ENCODE measurements around the gene GADD45A. TPM values are rescaled to one million over a fixed set of nuclear protein-coding genes. Genes with fewer than 3 reads are reported as not detected.

Gene GADD45A
- polyA plus RNA-seq, 2 of the 4 experiments (the other 2 are of a cell fraction), result 36.0 to 44.7 TPM

DNA sequence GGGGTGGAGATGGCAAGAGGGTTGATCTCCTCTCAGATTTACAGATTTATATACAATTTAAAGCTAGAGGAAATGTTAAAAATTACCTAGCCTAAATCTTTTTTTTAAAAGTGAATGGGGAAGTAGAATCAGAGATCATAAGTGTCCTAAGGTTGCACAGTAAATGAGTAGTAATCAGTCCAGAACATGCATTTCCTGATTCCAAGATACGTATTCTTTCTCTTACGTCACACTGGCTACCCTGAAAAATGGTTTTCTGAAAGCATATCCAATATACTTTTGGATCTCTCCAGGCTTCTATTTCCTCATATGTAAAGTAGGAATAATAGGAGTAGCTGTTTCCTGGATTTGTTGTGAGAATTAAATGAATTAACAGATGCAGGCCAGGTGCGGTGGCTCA is 11.7 kb downstream of the GADD45A start:
- WGBS (ENCODE audit: missing lambda C conversion rate), result 87% methylated on average over 3 of the region's 3 CpGs
- FAIRE-seq (no peak), DNase-seq (ENCODE audit: low read depth in 1 of 2, low spot score in 1 of 2) (no peak), ATAC-seq (no peak)
- no peaks in the 10 kb centered on the region for H3K9me3 ChIP-seq
- H3K4me2 ChIP-seq, result no peak overlapping the region
- ChIA-PET POLR2A (no interaction called here), CTCF (interaction anchor here (0.7 to 0.9 kb wide), 2 partner anchors 17 to 55 kb away, joined by 3 to 6 read pairs; no protein-coding TSS in a partner anchor)
- H3K4me1 ChIP-seq, result peaks cover 24% of the 10 kb centered on the region
- H3K27ac ChIP-seq, result no peak overlapping the region
- TF ChIP-seq, protein P1, sequence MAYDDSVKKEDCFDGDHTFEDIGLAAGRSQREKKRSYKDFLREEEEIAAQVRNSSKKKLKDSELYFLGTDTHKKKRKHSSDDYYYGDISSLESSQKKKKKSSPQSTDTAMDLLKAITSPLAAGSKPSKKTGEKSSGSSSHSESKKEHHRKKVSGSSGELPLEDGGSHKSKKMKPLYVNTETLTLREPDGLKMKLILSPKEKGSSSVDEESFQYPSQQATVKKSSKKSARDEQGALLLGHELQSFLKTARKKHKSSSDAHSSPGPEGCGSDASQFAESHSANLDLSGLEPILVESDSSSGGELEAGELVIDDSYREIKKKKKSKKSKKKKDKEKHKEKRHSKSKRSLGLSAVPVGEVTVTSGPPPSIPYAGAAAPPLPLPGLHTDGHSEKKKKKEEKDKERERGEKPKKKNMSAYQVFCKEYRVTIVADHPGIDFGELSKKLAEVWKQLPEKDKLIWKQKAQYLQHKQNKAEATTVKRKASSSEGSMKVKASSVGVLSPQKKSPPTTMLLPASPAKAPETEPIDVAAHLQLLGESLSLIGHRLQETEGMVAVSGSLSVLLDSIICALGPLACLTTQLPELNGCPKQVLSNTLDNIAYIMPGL (CRISPR knock-in tag; IDR thresholded peaks at IDR 0.05; ENCODE audit: borderline replicate concordance), result no peak
- no peak for TF ChIP-seq POLR2AphosphoS2 (conservative IDR thresholded peaks at IDR 0.05; ENCODE audit: low read length)
- TF ChIP-seq, protein P2, sequence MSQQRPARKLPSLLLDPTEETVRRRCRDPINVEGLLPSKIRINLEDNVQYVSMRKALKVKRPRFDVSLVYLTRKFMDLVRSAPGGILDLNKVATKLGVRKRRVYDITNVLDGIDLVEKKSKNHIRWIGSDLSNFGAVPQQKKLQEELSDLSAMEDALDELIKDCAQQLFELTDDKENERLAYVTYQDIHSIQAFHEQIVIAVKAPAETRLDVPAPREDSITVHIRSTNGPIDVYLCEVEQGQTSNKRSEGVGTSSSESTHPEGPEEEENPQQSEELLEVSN (IDR thresholded peaks at IDR 0.05; ENCODE audit: borderline replicate concordance, low read depth), result no peak
- TF ChIP-seq HOXB13 (CRISPR knock-in tag; IDR thresholded peaks at IDR 0.05; ENCODE audit: low read depth), result no peak
- no peak for TF ChIP-seq NPAS2 (CRISPR knock-in tag; IDR thresholded peaks at IDR 0.05; ENCODE audit: borderline replicate concordance)
- no peak for TF ChIP-seq GATA3 (IDR thresholded peaks at IDR 0.05; ENCODE audit: borderline replicate concordance)
- no peak for TF ChIP-seq NR3C1 (IDR thresholded peaks at IDR 0.05)
- no peak for TF ChIP-seq JUNB (IDR thresholded peaks at IDR 0.05)
- TF ChIP-seq, protein P3, sequence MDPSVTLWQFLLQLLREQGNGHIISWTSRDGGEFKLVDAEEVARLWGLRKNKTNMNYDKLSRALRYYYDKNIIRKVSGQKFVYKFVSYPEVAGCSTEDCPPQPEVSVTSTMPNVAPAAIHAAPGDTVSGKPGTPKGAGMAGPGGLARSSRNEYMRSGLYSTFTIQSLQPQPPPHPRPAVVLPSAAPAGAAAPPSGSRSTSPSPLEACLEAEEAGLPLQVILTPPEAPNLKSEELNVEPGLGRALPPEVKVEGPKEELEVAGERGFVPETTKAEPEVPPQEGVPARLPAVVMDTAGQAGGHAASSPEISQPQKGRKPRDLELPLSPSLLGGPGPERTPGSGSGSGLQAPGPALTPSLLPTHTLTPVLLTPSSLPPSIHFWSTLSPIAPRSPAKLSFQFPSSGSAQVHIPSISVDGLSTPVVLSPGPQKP (IDR thresholded peaks at IDR 0.05; ENCODE audit: low read depth, low read length), result no peak
- no peak for TF ChIP-seq RAD21 (conservative IDR thresholded peaks at IDR 0.05 in 1 of 2, IDR thresholded peaks at IDR 0.05 in 1 of 2)
- TF ChIP-seq MAZ (IDR thresholded peaks at IDR 0.05; ENCODE audit: borderline replicate concordance, low read depth, low read length), result no peak
- TF ChIP-seq ZC3H11A (IDR thresholded peaks at IDR 0.05), result no peak
- TF ChIP-seq EHMT2 (IDR thresholded peaks at IDR 0.05; ENCODE audit: low read depth), result no peak
- no peak for TF ChIP-seq KDM1A (IDR thresholded peaks at IDR 0.05; ENCODE audit: low read depth)
- TF ChIP-seq JUN (IDR thresholded peaks at IDR 0.05), result no peak
- TF ChIP-seq MYC (IDR thresholded peaks at IDR 0.05; ENCODE audit: borderline replicate concordance, low read length), result no peak
- no peak for TF ChIP-seq CHD4 (IDR thresholded peaks at IDR 0.05; ENCODE audit: borderline replicate concordance)
- TF ChIP-seq, protein P4, sequence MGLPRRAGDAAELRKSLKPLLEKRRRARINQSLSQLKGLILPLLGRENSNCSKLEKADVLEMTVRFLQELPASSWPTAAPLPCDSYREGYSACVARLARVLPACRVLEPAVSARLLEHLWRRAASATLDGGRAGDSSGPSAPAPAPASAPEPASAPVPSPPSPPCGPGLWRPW (IDR thresholded peaks at IDR 0.05), result no peak
- no peak for TF ChIP-seq CEBPB (IDR thresholded peaks at IDR 0.05)
- H3K4me3 ChIP-seq, result no peak overlapping the region

DNA sequence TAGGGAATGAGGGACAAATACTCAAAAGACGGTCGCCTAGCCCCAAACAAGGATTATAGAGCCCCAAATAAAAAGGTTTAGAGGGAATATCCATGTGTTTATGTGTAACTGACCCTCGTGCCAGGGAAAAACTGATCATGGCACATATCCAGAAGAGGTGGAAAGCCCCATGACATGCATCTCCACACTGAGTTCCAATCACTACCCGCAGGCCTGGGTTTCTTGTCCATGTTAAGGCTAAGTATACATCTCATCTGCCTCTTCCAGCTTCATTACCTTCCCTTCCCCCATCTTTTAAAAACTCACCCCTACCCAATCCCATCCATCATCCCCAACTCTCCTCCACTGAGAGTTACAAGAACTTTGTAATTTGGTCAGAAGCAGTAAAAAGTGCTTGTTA is 15.2 kb downstream of the GADD45A start:
- H3K4me1 ChIP-seq, result peaks cover 28% of the 10 kb centered on the region
- ChIA-PET CTCF (interaction anchor here (0.5 to 1.3 kb wide), 4 partner anchors 17 to 488 kb away, joined by 3 to 6 read pairs (median 4); no protein-coding TSS in a partner anchor), POLR2A (interaction anchor here (1.1 to 2.0 kb wide), 2 partner anchors 14 to 49 kb away, joined by 4 to 19 read pairs; partner anchors contain the start of gene GADD45A)
- no peaks in the 10 kb centered on the region for H3K9me3 ChIP-seq
- no peak overlapping the region for H3K4me3 ChIP-seq
- peak; percentile 54 to 56; a peak in 5 of 6 replicates for ATAC-seq
- peak overlapping the region; percentile 55 to 81 for H3K27ac ChIP-seq
- no peak for DNase-seq (ENCODE audit: low read depth in 1 of 2, low spot score in 1 of 2)
- TF ChIP-seq PHF8 (IDR thresholded peaks at IDR 0.05; ENCODE audit: borderline replicate concordance, low read depth), result no peak
- no peak for TF ChIP-seq RAD21 (conservative IDR thresholded peaks at IDR 0.05 in 1 of 2, IDR thresholded peaks at IDR 0.05 in 1 of 2)
- TF ChIP-seq JUNB (IDR thresholded peaks at IDR 0.05), result no peak
- TF ChIP-seq ZC3H11A (IDR thresholded peaks at IDR 0.05), result no peak
- TF ChIP-seq, protein P1 (CRISPR knock-in tag; IDR thresholded peaks at IDR 0.05; ENCODE audit: borderline replicate concordance), result no peak
- TF ChIP-seq, protein P5, sequence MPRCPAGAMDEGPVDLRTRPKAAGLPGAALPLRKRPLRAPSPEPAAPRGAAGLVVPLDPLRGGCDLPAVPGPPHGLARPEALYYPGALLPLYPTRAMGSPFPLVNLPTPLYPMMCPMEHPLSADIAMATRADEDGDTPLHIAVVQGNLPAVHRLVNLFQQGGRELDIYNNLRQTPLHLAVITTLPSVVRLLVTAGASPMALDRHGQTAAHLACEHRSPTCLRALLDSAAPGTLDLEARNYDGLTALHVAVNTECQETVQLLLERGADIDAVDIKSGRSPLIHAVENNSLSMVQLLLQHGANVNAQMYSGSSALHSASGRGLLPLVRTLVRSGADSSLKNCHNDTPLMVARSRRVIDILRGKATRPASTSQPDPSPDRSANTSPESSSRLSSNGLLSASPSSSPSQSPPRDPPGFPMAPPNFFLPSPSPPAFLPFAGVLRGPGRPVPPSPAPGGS (IDR thresholded peaks at IDR 0.05), result no peak
- no peak for TF ChIP-seq MYC (IDR thresholded peaks at IDR 0.05; ENCODE audit: borderline replicate concordance, low read length)
- no peak for TF ChIP-seq EHMT2 (IDR thresholded peaks at IDR 0.05; ENCODE audit: low read depth)
- no peak for TF ChIP-seq NPAS2 (CRISPR knock-in tag; IDR thresholded peaks at IDR 0.05; ENCODE audit: borderline replicate concordance)
- TF ChIP-seq KDM5A (IDR thresholded peaks at IDR 0.05), result no peak
- TF ChIP-seq BHLHE40 (IDR thresholded peaks at IDR 0.05; ENCODE audit: low read depth, low read length), result no peak
- TF ChIP-seq KDM1A (IDR thresholded peaks at IDR 0.05; ENCODE audit: low read depth), result no peak
- no peak for TF ChIP-seq FOSB (CRISPR knock-in tag; IDR thresholded peaks at IDR 0.05)
- no peak for TF ChIP-seq RFX5 (IDR thresholded peaks at IDR 0.05)
- 54% methylated on average over 4 of the region's 4 CpGs for WGBS (ENCODE audit: missing lambda C conversion rate)
- FAIRE-seq, result no peak
- H3K4me2 ChIP-seq, result peak overlapping the region; percentile 55

Data from A549 (cell line).